Dendritic cell treated with granulocyte-macrophage colony-stimulating factor and Interleukin-4, amounts not matched to agents 40 ng/mL and 50 ng/mL, for 4 days (primary cell): ENCODE data around the gene MIEF2.

Experiments used
- H3K27ac Mint-ChIP-seq: one replicate; pipeline ENCODE4 v1.8.0; 2022; ENCODE audit warnings: mild to moderate bottlenecking, mixed read lengths
- H3K27me3 Mint-ChIP-seq: one replicate; pipeline ENCODE4 v1.8.0; 2022; ENCODE audit warnings: mild to moderate bottlenecking, mixed read lengths
- H3K36me3 Mint-ChIP-seq: one replicate; pipeline ENCODE4 v1.8.0; 2022; ENCODE audit warnings: low read depth, mixed read lengths
- H3K4me1 Mint-ChIP-seq: one replicate; pipeline ENCODE4 v1.8.0; 2022; ENCODE audit warnings: low read depth, mixed read lengths
- H3K4me3 Mint-ChIP-seq: one replicate; pipeline ENCODE4 v1.8.0; 2022; ENCODE audit warnings: mild to moderate bottlenecking, moderate library complexity, mixed read lengths
- H3K9me3 Mint-ChIP-seq: one replicate; pipeline ENCODE4 v1.8.0; 2022; ENCODE audit warnings: mixed read lengths
- intact Hi-C: fragments of 100-400 bp; cut with micrococcal nuclease; formaldehyde crosslinking; loops from one replicate; pipeline ENCODE4 v1.15.0; 2022

Gene MIEF2

DNA sequence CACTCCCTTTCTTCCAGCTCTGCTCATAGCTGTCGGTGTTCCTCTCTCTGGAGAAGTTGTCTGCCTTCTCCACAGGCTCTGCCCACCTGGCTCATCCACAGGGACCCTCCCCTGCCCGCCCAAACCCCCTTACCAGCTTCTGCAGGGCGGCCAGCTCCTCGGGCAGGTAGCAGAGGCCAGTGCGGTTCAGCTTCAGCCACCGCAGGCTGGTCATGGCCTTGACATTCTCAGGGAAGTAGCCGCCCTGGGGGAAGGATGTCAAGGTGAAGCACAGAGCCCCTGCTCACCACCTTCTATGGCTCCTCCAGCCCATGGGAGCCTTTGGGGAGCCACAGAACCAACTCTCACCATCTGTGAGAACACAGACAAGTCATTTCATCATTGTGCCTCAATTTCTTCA, 3.7 kb upstream of the MIEF2 start:
- intact Hi-C loops, result loop anchor here (2.0 kb wide), 1 partner anchor 74 kb away; the partner anchor contains the start of gene ALKBH5
- Mint-ChIP-seq H3K27ac (peak overlapping the region; percentile 91), H3K27me3 (no peaks in the 10 kb centered on the region)

DNA sequence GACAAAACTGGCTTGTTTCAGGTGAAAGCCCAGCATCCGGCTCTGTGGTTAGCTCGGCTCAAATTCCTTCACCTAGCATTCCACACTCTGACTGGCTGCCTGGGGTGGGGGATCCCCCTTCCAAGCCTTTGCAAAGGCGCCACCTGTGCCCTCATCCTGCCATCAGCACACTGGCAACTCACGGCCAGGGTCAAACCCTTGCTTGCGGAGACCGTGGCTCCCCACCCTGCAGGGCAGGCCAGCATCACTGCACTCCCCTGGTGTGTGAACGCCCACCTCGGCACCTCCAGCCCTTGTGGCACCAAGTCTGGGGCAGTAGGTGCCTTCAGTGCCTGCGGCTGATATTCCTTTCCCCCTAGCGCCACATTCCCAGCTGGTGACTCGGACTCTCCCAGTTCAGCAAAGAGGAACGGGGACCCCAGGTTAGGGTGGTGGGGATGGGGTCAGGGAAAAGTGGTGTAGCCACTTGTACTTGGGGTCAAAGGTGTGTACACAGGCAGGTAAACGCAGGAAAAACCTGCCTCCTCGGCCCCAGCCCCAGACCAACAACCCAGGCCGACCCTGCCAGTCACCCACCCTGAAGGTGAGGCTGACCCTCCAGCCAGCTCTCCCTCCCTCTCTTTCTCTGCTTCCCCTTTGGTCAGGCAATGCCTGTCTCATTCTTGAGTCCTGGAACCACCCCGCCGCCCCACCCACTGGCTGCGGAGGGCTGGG, 3.0 kb upstream of the MIEF2 start:
- Mint-ChIP-seq H3K9me3 (no peaks in the 10 kb centered on the region), H3K4me1 (peaks cover 46% of the 10 kb centered on the region), H3K36me3 (peaks cover 59% of the 10 kb centered on the region), H3K4me3 (peak overlapping the region; percentile 95), H3K27ac (peak overlapping the region; percentile 91), H3K27me3 (no peaks in the 10 kb centered on the region)
- intact Hi-C loops, result loop anchor here (2.0 kb wide), 1 partner anchor 75 kb away; the partner anchor contains the start of gene ALKBH5

More for the DNA sequence above, 3.7 kb upstream of the MIEF2 start:
- Mint-ChIP-seq H3K36me3 (peaks cover 65% of the 10 kb centered on the region), H3K4me1 (peaks cover 40% of the 10 kb centered on the region), H3K4me3 (peak overlapping the region; percentile 95), H3K9me3 (no peaks in the 10 kb centered on the region)

DNA sequence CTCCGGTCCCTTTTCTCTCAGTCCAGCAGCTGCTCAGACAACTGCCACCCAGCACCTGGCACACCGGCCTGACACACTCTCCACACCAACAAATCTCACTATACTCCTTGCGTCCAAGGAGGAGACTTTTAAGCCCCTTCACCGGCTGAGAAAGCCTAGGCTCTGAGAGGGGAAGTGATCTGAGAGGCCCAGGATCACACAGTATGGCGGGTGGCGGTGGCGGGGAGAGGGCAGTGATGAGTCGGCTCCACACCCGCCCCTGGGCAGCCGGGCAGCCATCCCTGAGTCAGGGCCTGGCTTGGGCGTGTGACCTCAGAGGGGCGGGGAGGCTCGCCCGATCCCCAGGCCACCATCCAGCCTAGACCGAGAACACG, 2.5 kb upstream of the MIEF2 start:
- peaks cover 51% of the 10 kb centered on the region for H3K4me1 Mint-ChIP-seq
- intact Hi-C loops, result loop anchor here (1.0 to 2.0 kb wide), 2 partner anchors 57 to 75 kb away; partner anchors contain the start of genes ALKBH5 and SMCR8
- H3K27me3 Mint-ChIP-seq, result no peaks in the 10 kb centered on the region
- peaks cover 57% of the 10 kb centered on the region for H3K36me3 Mint-ChIP-seq
- H3K27ac Mint-ChIP-seq, result peak overlapping the region; percentile 91
- no peaks in the 10 kb centered on the region for H3K9me3 Mint-ChIP-seq
- H3K4me3 Mint-ChIP-seq, result peak overlapping the region; percentile 95

DNA sequence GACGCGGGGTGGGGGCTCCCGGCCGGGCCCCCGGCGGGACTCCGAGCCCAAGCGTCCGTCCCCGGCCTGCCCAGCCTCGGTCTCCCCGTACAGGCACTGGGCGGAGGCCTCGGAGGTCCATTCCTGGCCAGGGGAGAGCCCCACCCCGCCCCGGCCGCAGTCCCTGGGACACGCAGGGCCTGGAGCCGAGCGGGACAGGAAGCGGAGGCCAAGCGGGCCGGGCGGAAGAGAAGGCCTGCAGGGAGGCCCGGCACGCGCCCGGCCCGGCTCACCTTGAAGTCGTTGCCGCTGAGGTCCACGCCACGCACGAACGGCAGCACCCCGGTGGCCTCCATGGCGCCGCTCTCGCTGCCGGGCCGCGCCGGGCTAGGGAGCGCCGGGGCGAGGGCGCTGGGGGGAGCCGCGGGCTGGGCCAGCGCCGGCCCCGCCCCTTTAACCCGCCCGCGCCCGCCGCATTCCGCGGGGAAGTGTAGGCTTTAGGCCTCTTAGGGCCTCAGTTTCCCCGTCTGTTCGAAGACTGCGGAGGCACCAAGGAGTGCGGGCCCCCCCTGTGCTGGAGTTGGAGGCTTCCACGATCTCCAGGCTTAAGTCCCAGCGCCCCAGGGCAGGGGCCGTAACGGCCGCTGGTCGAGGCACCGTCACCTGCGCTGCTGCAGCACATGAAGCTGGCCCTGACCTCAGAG, 2.0 kb upstream of the MIEF2 start, which contains the start of gene FLII:
FLII (minus strand) TSS at position 383 of the 683 bp plus-strand sequence; CDS start at position 335, 48 bp downstream.
- peaks cover 56% of the 10 kb centered on the region for H3K4me1 Mint-ChIP-seq
- peak within 1 kb of the TSS; percentile 95 for H3K4me3 Mint-ChIP-seq
- H3K27me3 Mint-ChIP-seq, result no peaks in the 10 kb centered on the region
- peaks cover 57% of the 10 kb centered on the region for H3K36me3 Mint-ChIP-seq
- H3K9me3 Mint-ChIP-seq, result no peaks in the 10 kb centered on the region
- H3K27ac Mint-ChIP-seq, result peak within 1 kb of the TSS; percentile 91
- intact Hi-C loops, result loop anchor here (1.0 kb wide), 1 partner anchor 57 kb away; the partner anchor contains the start of gene SMCR8

DNA sequence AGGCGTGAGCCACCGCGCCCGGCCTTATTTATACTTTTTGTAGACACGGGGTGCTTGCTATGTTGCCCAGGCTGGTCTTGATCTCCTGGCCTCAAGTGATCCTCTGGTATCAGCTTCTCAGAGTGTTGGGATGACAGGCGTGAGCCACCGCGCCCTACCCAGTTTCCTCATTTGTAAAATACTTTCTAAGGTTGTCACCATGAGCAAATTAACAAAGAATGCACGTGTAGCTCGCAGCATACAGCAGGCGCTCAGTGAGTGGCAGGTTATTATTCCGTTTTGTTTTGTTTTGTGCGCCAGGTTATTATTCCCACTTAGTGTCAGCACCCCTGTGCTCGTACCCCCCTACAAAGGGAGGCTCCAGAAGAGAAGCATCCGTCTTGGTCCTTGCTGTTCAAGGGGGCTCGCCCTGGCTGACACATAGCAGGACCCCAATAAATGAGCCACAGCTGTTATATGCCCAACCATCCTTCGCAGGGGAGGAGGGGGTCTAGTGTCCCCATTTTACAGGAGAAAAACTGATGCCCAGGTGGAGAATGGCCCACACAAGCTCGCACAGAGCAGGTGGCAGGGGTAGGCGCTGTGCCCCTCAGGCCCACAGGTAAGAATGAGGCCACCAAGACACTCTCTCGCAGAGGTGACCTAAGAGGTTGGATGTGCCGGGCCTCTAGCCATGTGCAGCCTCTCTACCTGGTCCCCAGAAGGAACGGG, 686 bp upstream of the MIEF2 start:
- Mint-ChIP-seq H3K27me3 (no peaks in the 10 kb centered on the region), H3K4me1 (peaks cover 56% of the 10 kb centered on the region), H3K27ac (peak overlapping the region; percentile 75), H3K36me3 (peaks cover 57% of the 10 kb centered on the region), H3K4me3 (peak overlapping the region; percentile 82), H3K9me3 (no peaks in the 10 kb centered on the region)
- intact Hi-C loops, result no loop called here

DNA sequence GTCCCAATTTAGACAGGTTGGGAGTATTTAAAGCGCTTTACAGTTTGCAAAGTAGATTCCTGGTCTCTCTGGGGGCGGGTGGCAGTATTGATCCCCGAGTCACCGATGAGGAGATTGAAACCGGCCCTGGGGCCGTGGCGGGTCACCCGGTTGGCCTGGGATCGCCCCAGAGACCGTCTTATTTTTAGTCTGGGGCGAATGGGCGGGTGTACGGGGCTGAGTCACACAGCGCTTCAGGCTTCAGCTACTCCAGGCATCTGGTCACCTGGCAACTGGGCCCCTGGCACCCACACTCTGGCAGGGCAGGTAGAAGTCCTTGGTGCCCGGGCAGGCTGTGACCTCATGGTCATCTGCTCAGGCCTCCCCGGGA, 669 bp downstream of the MIEF2 start:
- Mint-ChIP-seq H3K27me3 (no peaks in the 10 kb centered on the region), H3K36me3 (peaks cover 56% of the 10 kb centered on the region), H3K4me1 (peaks cover 56% of the 10 kb centered on the region), H3K27ac (peak overlapping the region; percentile 75), H3K9me3 (no peaks in the 10 kb centered on the region), H3K4me3 (peak overlapping the region; percentile 82)
- intact Hi-C loops, result no loop called here

DNA sequence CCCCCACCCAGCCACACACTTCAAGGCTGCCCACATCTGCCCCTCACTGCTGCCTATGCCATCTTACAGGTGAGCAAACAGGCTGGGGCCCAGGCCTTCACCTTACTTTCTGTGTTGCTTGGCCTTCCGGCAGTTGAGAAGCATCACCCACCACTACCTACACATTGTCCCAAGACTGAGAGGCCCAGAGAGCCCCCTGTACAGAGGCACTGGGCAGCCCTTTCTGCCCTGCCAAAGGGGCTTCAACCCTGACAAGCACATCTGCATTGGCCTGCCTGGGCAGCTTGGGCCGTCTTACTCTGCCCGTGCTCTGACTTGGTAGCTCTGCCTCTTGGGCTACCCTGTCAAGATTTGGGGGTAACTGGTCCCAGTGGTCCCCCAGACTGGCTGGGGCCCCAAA, 1.2 kb downstream of the MIEF2 start:
- Mint-ChIP-seq H3K4me1 (peaks cover 52% of the 10 kb centered on the region), H3K36me3 (peaks cover 51% of the 10 kb centered on the region), H3K27ac (peak overlapping the region; percentile 75), H3K9me3 (no peaks in the 10 kb centered on the region), H3K4me3 (peak overlapping the region; percentile 82), H3K27me3 (no peaks in the 10 kb centered on the region)
- intact Hi-C loops, result no loop called here

DNA sequence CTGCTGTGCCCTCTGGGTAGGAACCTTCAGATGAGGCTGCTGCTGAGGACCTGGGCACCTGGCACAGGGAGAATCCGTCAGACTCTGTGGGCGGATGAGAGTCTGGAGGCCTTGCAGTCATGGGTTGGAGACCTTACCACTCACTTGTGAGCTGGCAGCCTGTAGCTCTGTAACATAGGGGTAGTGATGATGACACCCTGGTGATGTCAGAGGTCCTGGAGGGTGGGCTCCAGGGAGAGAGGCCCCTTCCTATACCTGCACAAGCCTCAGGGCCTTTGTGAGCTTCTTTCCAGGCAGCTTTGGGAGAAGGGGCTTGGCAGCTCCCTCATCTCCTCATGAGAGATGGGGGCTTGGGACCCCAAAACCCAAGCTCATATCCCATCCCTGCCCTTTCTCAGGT, 1.6 kb downstream of the MIEF2 start:
- Mint-ChIP-seq H3K27me3 (no peaks in the 10 kb centered on the region), H3K4me1 (peaks cover 48% of the 10 kb centered on the region), H3K4me3 (no peak overlapping the region), H3K36me3 (peaks cover 46% of the 10 kb centered on the region), H3K27ac (peak overlapping the region; percentile 75), H3K9me3 (no peaks in the 10 kb centered on the region)
- intact Hi-C loops, result no loop called here

DNA sequence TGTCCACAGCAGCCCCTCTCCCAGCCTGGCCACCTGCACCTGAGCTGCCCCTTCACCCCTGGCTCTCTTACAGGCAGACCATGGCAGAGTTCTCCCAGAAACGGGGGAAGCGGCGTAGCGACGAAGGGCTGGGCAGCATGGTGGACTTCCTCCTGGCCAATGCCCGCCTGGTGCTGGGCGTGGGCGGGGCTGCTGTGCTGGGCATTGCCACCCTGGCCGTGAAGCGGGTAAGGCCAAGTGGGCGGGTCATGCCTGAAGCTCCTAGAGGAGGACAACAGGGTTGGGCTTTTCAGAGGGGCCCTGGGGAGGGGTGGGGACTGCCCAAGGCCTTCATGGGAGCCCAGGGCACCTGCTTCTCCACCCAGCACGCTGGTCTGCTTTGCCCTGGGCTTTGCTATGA, 2.2 kb downstream of the MIEF2 start:
- H3K4me3 Mint-ChIP-seq, result no peak overlapping the region
- intact Hi-C loops, result no loop called here
- H3K9me3 Mint-ChIP-seq, result no peaks in the 10 kb centered on the region
- H3K4me1 Mint-ChIP-seq, result peaks cover 43% of the 10 kb centered on the region
- no peaks in the 10 kb centered on the region for H3K27me3 Mint-ChIP-seq
- H3K36me3 Mint-ChIP-seq, result peaks cover 41% of the 10 kb centered on the region
- peak overlapping the region; percentile 75 for H3K27ac Mint-ChIP-seq

DNA sequence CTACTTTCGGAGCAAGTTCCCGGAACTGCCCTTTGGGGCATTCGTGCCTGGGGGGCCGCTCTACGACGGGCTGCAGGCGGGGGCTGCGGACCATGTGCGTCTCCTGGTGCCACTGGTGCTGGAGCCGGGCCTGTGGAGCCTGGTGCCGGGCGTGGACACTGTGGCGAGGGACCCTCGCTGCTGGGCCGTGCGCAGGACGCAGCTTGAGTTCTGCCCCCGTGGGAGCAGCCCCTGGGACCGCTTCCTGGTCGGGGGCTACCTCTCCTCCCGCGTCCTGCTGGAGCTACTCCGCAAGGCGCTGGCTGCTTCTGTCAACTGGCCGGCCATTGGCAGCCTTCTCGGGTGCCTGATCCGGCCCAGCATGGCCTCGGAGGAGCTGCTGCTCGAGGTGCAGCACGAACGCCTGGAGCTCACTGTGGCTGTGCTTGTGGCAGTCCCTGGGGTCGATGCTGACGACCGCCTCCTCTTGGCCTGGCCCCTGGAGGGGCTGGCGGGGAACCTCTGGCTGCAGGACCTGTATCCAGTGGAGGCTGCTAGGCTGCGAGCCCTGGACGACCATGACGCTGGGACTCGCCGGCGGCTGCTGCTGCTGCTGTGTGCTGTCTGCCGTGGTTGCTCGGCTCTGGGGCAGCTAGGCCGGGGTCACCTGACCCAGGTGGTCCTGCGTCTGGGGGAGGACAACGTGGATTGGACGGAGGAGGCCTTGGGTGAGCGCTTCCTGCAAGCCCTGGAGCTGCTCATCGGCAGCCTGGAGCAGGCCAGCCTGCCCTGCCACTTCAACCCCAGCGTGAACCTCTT, 3.6 kb downstream of the MIEF2 start:
- intact Hi-C loops, result no loop called here
- H3K9me3 Mint-ChIP-seq, result no peaks in the 10 kb centered on the region
- peaks cover 34% of the 10 kb centered on the region for H3K4me1 Mint-ChIP-seq
- H3K4me3 Mint-ChIP-seq, result no peak overlapping the region
- no peaks in the 10 kb centered on the region for H3K27me3 Mint-ChIP-seq
- H3K27ac Mint-ChIP-seq, result no peak overlapping the region
- peaks cover 35% of the 10 kb centered on the region for H3K36me3 Mint-ChIP-seq

DNA sequence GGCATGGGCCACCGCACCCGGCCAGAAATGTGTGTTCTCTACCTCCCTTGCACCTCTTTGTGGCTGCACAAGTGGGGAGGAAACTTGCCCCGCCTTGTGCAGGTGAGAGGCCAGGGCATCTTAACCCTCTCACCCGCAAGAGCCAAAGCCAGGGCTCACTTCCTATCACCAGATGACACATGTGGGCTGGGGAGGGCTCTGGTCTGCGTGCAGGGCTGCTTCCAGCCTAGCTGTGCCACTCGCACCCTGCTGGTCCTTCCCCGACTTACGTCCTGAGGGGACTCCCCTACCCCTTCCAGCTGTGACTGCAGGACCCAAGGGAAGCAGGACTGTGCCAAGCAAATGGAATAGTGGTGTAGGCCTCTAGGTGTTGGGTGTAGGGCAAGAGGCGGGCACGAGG, 6.9 kb downstream of the MIEF2 start:
- peaks cover 11% of the 10 kb centered on the region for H3K4me1 Mint-ChIP-seq
- no peaks in the 10 kb centered on the region for H3K27me3 Mint-ChIP-seq
- peaks cover 55% of the 10 kb centered on the region for H3K36me3 Mint-ChIP-seq
- no peaks in the 10 kb centered on the region for H3K9me3 Mint-ChIP-seq
- H3K27ac Mint-ChIP-seq, result no peak overlapping the region
- intact Hi-C loops, result no loop called here
- H3K4me3 Mint-ChIP-seq, result no peak overlapping the region

DNA sequence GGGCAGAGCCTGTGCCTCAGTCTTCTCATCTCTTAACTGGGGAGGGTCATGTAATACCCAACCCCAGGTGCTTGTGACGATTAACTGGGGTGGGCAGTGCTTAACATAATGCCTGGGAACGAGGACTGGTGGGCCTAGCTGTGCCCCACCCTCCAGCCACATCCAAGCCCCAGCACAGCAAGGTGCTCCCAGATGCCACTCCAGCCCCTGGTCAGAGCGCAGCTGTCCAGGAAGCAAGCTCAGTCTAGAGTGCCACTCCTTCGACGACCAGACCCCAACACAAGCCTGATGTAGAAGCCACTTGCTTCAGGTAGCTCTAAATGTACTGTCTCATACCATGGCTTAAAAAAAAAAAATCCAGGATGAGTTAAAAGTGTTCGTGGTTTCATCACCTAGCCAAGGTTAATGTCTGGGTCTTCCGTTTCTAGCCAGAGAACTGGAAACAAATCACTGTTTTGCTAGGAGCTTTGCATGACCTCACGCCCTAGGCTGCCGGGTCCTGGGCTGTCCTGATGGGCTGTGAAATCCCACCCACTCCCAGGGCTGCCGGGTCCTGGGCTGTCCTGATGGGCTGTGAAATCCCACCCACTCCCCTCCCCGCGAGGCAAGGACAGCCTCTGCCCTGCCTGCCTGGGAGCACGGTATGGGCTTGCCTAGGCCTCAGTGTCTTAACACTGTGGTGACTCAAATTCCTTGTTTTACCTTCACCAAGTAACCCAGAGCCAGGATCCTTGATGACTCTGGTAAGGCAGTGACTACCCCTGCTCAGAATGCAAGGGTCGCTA, 7.7 kb downstream of the MIEF2 start:
- H3K9me3 Mint-ChIP-seq, result no peaks in the 10 kb centered on the region
- no peak overlapping the region for H3K27ac Mint-ChIP-seq
- no peaks in the 10 kb centered on the region for H3K27me3 Mint-ChIP-seq
- intact Hi-C loops, result no loop called here
- peaks cover 57% of the 10 kb centered on the region for H3K36me3 Mint-ChIP-seq
- no peak overlapping the region for H3K4me3 Mint-ChIP-seq
- peaks cover 3% of the 10 kb centered on the region for H3K4me1 Mint-ChIP-seq
